Right atrium auricular region (tissue), 2 donors: ENCODE results near the gene CTAG2. TPM values are rescaled to one million over a fixed set of nuclear protein-coding genes. Genes with fewer than 3 reads are reported as not detected.

ENCODE experiments used
- DNase-seq: peaks from one replicate; pipeline ENCODE4 v3.0.0-alpha.2; 2019; ENCODE audit warnings: low spot score
- H3K27ac ChIP-seq, 2 donors: fragments of 200-600 bp; sonication (generic); 1 replicate in 1 of 2; 2 replicates in 1 of 2; pipeline ENCODE4 v1.5.1; 2016 to 2019
- H3K27me3 ChIP-seq, 2 donors: fragments of 200-600 bp; sonication (generic); one replicate each; pipeline versions ENCODE4 v1.5.1 to v1.6.0; 2017 to 2019
- H3K36me3 ChIP-seq: fragments of 200-600 bp; sonication (generic); one replicate; pipeline ENCODE4 v1.5.1; 2016
- H3K4me1 ChIP-seq, 2 donors: fragments of 200-600 bp; sonication (generic); one replicate each; pipeline versions ENCODE4 v1.5.1 to v1.6.0; 2017 to 2019
- H3K4me3 ChIP-seq, 2 donors: fragments of 200-600 bp; sonication (generic); 1 replicate in 1 of 2; 2 replicates in 1 of 2; pipeline ENCODE4 v1.5.1; 2017 to 2019; ENCODE audit warnings: mild to moderate bottlenecking in 1 of 2, moderate library complexity in 1 of 2
- H3K9me3 ChIP-seq, 2 donors: fragments of 200-600 bp; sonication (generic); one replicate each; pipeline ENCODE4 v1.5.1; 2019
- total RNA-seq, 2 donors: library from RNA; depleted of rRNA; stranded (reverse); fragments of >200 nt; gene quantifications; one replicate each; pipeline ENCODE4 v1.1.0, GENCODE V29; 2016
- TF ChIP-seq, protein P1 (sequence below), 2 donors: fragments of 200-600 bp; sonication (generic); IDR thresholded peaks; one replicate each; pipeline ENCODE4 v1.5.1; 2019; ENCODE audit warnings: antibody characterized with exemption in 2 of 2

CTAG2 gene
- total RNA-seq, 2 donors from 2014 or later: not detected

DNA sequence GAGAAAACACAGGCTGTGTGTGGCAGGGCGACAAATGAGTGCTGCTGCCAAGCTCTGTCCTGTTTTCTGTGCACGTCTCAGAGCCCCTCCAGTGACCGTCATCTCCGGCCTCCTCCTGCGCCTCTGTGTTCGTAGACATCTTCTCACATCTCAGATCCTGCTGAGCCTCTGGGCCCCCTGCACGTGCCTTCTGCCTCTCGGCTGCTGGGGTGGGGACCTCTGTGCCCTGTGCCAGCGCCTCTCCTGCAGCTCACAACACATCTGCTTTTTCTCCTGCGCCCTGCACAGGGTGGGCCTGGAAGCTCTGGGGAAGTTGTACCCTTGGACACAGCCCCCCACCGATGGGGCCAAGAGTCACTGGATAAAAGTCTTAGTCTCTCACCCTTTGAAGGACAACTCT is 2.4 kb upstream of the CTAG2 start:
- Histone ChIP-seq H3K4me3 (no peak overlapping the region), H3K9me3 (no peaks in the 10 kb centered on the region), H3K27me3 (no peaks in the 10 kb centered on the region), H3K27ac (no peak overlapping the region), H3K4me1 (no peaks in the 10 kb centered on the region), H3K36me3 (no peaks in the 10 kb centered on the region)
- DNase-seq: no peak
- TF ChIP-seq, protein P1, sequence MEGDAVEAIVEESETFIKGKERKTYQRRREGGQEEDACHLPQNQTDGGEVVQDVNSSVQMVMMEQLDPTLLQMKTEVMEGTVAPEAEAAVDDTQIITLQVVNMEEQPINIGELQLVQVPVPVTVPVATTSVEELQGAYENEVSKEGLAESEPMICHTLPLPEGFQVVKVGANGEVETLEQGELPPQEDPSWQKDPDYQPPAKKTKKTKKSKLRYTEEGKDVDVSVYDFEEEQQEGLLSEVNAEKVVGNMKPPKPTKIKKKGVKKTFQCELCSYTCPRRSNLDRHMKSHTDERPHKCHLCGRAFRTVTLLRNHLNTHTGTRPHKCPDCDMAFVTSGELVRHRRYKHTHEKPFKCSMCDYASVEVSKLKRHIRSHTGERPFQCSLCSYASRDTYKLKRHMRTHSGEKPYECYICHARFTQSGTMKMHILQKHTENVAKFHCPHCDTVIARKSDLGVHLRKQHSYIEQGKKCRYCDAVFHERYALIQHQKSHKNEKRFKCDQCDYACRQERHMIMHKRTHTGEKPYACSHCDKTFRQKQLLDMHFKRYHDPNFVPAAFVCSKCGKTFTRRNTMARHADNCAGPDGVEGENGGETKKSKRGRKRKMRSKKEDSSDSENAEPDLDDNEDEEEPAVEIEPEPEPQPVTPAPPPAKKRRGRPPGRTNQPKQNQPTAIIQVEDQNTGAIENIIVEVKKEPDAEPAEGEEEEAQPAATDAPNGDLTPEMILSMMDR (IDR thresholded peaks at IDR 0.05): no peak

DNA sequence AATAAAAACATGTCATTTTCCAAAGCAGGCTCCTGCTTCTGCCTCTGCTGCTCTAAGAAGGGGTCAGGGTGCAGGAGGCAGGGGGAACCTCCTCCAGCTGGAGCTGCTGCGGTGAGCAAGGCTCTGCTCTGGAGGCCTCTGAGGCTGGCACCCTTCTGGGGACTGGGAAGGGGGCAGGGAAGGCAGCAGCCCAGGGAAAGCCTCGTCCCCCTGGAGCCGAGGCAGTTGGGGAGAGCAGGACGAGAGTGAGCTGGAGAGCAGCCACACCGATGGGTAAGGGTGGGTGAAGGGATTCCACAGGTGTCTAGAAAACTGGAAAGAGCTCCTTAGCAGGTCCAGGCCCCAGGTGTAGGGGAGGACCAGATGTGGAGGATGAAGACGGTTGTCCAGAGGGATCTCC is 2.0 kb upstream of the CTAG2 start:
- no peaks in the 10 kb centered on the region for H3K27me3 ChIP-seq
- TF ChIP-seq, protein P1 (IDR thresholded peaks at IDR 0.05): no peak
- no peak overlapping the region for H3K27ac ChIP-seq
- no peaks in the 10 kb centered on the region for H3K36me3 ChIP-seq
- no peaks in the 10 kb centered on the region for H3K4me1 ChIP-seq
- H3K9me3 ChIP-seq: no peaks in the 10 kb centered on the region
- DNase-seq: no peak
- H3K4me3 ChIP-seq: no peak overlapping the region

DNA sequence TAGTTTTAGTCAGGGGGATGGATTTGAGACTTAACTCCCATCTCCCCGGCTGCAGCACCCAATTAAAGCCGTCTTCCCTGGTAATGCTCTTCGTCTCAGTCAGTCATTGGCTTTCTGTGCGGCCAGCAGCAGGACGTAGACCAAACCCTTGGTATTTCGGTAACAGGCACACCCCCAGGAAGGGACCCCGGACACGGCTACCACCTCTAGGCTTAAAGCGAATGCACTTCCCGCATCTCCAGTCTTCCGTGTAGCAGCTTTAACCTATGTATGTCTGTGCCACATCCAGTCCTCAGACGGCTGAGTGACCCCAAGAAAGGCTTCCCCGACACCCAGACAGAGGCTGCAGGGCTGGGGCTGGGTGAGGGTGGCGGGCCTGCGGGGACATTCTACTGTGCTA is 1.5 kb upstream of the CTAG2 start:
- no peaks in the 10 kb centered on the region for H3K27me3 ChIP-seq
- no peak overlapping the region for H3K27ac ChIP-seq
- H3K4me3 ChIP-seq: no peak overlapping the region
- H3K9me3 ChIP-seq: no peaks in the 10 kb centered on the region
- no peaks in the 10 kb centered on the region for H3K36me3 ChIP-seq
- no peak for DNase-seq
- H3K4me1 ChIP-seq: no peaks in the 10 kb centered on the region
- TF ChIP-seq, protein P1 (IDR thresholded peaks at IDR 0.05): no peak

DNA sequence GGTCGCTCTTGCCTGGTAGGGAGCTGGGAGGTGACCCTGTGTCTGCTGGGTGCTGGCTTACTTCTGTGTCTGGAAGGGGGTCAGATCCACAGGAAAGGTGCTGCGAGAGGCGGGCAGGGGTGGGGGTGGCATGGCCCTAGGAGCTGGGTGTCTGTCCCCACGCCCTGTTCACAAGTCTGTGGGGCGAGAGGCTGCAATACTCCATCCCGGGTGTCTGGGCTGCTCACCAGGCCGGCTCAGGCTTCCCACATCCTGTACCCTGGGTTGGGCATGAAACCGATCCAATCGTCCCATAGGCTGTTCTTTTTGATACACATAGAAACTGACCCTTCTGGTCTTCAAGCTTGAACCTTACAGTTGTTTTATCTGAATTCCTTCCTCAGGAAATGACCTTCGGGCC is 993 bp upstream of the CTAG2 start:
- Histone ChIP-seq H3K27me3 (no peaks in the 10 kb centered on the region), H3K4me1 (no peaks in the 10 kb centered on the region), H3K27ac (no peak overlapping the region), H3K9me3 (no peaks in the 10 kb centered on the region), H3K36me3 (no peaks in the 10 kb centered on the region), H3K4me3 (no peak overlapping the region)
- TF ChIP-seq, protein P1 (IDR thresholded peaks at IDR 0.05): no peak
- DNase-seq: no peak

DNA sequence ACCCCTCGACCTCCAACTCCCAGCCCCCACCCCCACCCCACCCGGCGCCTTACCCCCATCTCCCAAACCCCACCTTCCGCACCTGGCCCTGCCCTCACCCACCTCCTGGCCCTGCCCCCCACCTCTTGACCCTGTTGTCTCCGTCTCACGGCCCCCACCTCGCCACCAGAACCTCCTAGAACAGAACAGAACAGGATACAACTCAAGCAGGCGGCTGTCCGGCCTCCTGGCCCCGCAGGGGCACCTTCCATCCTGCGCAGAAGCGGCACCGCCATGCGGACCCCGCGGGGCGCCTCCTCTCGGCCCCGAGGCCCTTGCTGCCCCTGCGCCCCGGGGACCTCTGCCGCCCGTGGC is 354 bp downstream of the CTAG2 start:
- no peak overlapping the region for H3K27ac ChIP-seq
- H3K9me3 ChIP-seq: no peaks in the 10 kb centered on the region
- no peaks in the 10 kb centered on the region for H3K4me1 ChIP-seq
- TF ChIP-seq, protein P1 (IDR thresholded peaks at IDR 0.05): no peak
- no peak for DNase-seq
- H3K4me3 ChIP-seq: no peak overlapping the region
- no peaks in the 10 kb centered on the region for H3K27me3 ChIP-seq
- H3K36me3 ChIP-seq: no peaks in the 10 kb centered on the region

DNA sequence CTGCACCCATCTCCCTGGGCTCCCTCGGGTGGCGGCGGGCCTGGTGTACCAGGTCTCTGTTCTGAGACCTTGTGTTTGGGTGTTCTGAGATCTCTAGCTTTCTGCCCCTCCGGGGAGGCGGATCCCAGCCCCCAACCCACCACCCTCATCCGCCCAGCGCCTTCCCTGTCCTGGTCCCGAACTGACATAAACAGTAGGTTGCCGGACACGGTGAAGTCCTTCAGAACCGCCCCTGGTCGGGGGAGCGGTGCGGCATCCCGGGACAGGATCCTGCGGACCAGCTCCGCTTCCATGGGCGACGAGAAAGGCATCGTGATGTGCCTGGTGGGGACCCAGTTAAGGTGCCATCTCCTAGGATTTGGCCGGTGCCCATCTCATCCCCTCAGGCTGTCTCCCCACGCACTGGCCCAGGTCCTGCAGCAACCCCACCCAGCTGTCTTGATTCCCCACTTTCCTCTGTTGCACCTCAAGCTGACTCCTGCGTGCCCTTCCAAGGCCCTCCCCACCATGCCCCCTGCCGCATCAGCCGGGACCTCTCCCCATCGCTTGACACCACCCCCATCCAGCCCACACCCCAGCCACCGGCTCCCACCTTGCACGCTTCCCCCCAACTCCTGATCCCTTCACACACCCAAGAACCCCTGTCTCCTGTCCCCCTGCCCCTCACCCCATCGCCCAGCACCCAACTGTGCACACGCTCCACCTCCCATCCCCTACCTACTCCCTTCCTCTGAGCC is 900 bp downstream of the CTAG2 start:
- Histone ChIP-seq H3K36me3 (no peaks in the 10 kb centered on the region), H3K9me3 (no peaks in the 10 kb centered on the region), H3K27ac (no peak overlapping the region), H3K4me1 (no peaks in the 10 kb centered on the region), H3K27me3 (no peaks in the 10 kb centered on the region), H3K4me3 (no peak overlapping the region)
- TF ChIP-seq, protein P1 (IDR thresholded peaks at IDR 0.05): no peak
- DNase-seq: no peak
